ENCODE data around the gene PIGR. TPM values are rescaled to one million over a fixed set of nuclear protein-coding genes. Genes with fewer than 3 reads are reported as not detected.

Gene PIGR
- total and polyA plus RNA-seq, 9 of the 15 experiments (the other 6 are each of a cell fraction or from before 2014, with no cell fraction given), result 0.01 to 1.5 (median 0.03) TPM; not detected in 4

- no peak for TF ChIP-seq BHLHE40 (IDR thresholded peaks at IDR 0.05; ENCODE audit: low read length)
- no peak for TF ChIP-seq KLF13 (tag; IDR thresholded peaks at IDR 0.05; ENCODE audit: borderline replicate concordance, low read depth)
- TF ChIP-seq SMAD3 (CRISPR knock-in tag; conservative IDR thresholded peaks at IDR 0.05), result no peak
- no peak for TF ChIP-seq THRA (IDR thresholded peaks at IDR 0.05)
- TF ChIP-seq CXXC5 (CRISPR knock-in tag; IDR thresholded peaks at IDR 0.05), result no peak
- no peak for TF ChIP-seq ZNF282 (CRISPR knock-in tag; IDR thresholded peaks at IDR 0.05)
- no peak for TF ChIP-seq ZNF347 (CRISPR knock-in tag; IDR thresholded peaks at IDR 0.05; ENCODE audit: low read depth)
- no peak for TF ChIP-seq NR1H2 (CRISPR knock-in tag; IDR thresholded peaks at IDR 0.05)
- TF ChIP-seq PRDM10 (IDR thresholded peaks at IDR 0.05; ENCODE audit: partially characterized antibody), result no peak
- no peak for TF ChIP-seq MITF (IDR thresholded peaks at IDR 0.05)
- TF ChIP-seq ZBTB34 (CRISPR knock-in tag; IDR thresholded peaks at IDR 0.05), result no peak
- TF ChIP-seq ZNF165 (CRISPR knock-in tag; IDR thresholded peaks at IDR 0.05; ENCODE audit: borderline replicate concordance), result no peak
- no peak for TF ChIP-seq CHD4 (IDR thresholded peaks at IDR 0.05; ENCODE audit: insufficient read depth, insufficient replicate concordance, low read depth, low read length, poor library complexity, severe bottlenecking)
- no peak for TF ChIP-seq HDAC2 (IDR thresholded peaks at IDR 0.05)
- TF ChIP-seq HNRNPUL1 (IDR thresholded peaks at IDR 0.05; ENCODE audit: low read length), result no peak
- peak; percentile 85 for TF ChIP-seq CTCFL (IDR thresholded peaks at IDR 0.05; ENCODE audit: borderline replicate concordance, insufficient read depth, low read depth, low read length, poor library complexity, severe bottlenecking)
These were observed 12.8 kb downstream of the PIGR start (continued) for GRCh38 chr1:206933333-206933945.
